ENCODE measurements around the gene LHPP.
"Not testable (repeated sequence)": the region's sequence is repeated elsewhere in the genome, so short reads cannot be mapped to it uniquely, and the experiment has no call there.

DNA sequence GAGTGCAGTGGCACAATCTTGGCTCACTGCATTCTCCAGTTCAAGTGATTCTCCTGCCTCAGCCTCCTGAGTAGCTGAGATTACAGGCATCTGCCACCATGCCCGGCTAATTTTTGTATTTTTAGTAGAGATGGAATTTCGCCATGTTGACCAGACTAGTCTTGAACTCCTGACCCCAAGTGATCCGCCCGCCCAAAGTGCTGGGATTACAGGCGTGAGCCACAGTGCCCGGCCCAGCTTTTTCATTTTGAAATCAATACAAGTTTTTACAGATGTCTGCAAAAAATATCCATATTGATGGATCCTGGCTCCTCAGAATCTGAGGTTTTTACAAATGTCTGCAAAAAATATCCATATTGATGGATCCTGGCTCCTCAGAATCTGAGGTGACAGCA, 126.7 kb downstream of the LHPP start:
- not testable (repeated sequence) for TF ChIP-seq EZH2 (IDR thresholded peaks at IDR 0.05); POLR2AphosphoS5 (IDR thresholded peaks at IDR 0.05; ENCODE audit: borderline replicate concordance, low read depth, low read length)

All from SK-N-MC (cell line).